Measurements from ENCODE around the gene ITK.

The ITK gene

DNA sequence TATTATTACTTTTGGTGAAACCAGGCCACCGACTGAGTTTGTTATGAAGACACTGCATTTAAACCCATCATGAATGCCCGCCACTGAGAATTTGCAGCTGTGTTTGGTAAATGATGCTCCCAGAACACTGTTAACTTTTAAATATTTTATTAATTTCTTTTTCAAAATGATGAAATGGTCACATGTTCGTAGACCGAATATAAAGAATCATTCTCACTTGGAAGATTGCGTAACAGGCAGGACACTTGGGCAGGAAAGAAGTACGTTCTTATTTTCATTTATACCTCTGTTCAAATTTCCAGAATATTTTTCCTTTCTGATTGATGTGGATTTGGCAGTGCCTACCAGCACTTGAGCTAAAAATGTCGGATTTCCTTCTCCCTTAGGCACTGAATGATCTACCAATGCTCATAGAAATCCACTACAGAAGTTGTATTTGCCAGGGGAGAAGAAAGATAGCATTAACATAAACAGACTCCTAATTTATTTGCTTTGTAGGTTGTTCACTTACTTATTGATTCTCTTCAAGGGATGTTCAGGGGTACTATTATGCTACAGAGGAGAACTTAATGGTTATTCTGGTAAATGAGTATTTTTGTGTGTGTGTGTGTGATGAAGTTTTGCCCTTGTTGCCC is 99.1 kb downstream of the ITK start:
- DNase-seq (ENCODE audit: low read depth in 2 of 2) = no peak

DNA sequence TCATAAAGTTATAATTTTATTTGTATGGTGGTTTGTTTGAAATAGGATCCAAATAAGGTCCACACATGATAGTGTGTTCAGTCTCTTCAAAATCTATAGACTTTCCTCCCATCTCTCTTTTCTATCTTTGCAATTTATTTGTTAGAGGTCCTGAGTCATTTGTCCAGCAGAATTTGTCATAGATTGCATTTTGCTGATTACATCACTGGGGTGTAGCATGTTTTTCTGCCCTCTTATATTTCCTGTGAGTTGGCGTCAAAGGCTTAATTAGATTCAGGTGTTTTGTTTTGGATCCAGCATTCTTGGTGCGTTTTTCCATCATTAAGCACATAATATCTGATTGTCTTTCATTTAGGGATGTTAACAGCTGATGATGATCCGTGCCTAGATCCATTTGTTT is 100.3 kb downstream of the ITK start:
- no peak for DNase-seq (ENCODE audit: low read depth in 2 of 2)

DNA sequence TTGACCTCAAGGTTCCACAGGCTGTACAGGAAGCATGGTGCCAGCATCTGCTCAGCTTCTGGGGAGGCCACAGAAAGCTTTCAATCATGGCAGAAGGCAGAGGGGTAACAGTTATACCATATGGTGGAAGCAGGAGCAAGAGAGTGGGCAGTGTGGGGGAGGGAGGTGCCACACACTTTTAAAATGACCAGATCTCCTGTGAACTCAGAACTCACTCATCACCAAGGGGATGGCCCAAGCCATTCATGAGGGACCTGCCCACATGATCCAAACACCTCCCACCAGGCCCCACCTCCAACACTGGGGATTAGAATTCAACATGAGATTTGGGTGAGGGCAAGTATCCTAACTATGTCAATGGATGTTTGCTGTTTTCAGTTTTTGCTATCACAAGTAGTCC is 101.5 kb downstream of the ITK start:
- no peak for DNase-seq (ENCODE audit: low read depth in 2 of 2)

DNA sequence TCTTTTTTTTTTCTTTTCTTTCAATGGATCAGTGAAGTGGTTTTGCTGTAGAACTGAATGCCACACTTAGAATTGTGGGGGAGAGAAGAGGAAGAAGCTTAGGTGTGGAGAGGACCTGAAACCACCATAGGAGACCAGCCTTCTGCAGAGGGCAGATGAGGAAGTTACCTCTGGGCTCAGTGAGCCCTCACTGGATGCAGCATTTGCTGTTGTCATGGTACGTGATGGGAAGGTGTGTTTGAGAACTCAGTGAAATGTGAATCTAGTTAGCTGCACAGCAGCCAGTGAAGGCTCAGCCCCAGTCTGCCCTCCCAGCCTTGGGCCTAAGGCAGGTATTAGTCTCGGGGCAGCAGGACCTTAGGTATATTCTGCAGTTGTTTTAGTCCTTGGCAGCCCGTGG is 102.8 kb downstream of the ITK start:
- no peak for DNase-seq (ENCODE audit: low read depth in 2 of 2)

DNA sequence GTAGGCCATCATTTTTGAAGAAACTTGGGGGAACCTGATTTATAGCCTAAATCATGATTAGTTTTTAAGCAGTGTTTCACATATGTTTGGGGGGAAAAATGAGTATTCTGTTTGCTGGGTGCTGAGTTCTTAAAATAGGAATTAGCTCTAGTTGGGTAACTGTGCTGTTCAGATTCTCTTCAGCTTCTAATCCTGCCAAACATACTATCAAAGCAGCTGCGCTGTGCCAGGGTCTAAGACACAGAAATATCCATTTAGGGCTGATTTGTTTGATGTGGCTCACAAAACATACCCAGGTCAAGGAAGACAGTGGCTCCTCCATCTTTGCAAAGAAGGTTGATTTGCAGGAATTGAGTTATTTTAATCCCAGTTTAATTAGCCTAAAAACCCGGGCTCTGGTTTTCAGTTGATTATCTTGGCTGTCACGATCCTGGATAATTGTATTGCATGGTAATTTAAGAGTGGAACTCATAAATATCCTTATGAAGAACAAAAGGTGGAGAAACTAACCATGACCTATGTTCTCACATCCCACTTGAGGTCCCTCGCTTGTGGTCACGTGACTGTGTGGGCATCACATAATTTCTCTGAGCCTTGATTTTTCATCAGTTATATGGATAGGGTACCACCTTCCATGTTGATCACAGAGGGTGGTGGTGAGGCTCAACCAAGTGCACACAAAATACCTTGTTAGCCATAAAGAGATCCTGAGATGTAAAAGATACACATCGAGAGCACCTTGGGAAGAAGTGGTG is 104.0 kb downstream of the ITK start:
- DNase-seq (ENCODE audit: low read depth in 2 of 2) = no peak

DNA sequence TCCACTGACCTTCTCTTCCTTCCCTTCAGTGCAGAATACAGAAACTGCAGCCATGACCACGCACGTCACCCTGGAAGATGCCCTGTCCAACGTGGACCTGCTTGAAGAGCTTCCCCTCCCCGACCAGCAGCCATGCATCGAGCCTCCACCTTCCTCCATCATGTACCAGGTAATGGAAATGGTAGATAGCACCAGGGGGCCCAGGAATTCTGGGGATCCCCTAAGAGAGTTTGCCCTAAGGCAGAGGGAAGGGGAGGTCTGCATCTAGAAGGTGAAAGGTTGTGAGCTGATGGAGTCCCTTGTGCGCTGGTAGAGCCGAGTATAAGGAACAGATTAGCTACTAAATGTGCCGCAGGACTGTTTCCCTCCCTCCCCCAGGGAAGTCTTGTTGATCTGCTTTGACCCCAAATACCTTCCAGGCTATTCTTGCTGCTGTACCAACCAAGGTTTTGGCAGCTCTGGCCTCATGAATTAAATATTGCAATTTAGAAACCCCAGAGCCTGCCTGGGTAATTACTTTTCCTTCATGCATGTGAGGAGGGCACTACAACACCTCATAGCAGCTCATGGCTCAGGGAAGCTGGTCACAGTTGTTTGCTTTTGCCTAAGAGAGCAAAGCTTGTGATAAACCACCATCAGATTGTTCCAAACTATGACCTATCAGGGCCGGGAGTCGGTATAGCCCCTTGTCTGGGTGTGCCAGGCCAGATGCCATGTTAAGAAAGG is 104.8 kb downstream of the ITK start:
- no peak for DNase-seq (ENCODE audit: low read depth in 2 of 2)

DNA sequence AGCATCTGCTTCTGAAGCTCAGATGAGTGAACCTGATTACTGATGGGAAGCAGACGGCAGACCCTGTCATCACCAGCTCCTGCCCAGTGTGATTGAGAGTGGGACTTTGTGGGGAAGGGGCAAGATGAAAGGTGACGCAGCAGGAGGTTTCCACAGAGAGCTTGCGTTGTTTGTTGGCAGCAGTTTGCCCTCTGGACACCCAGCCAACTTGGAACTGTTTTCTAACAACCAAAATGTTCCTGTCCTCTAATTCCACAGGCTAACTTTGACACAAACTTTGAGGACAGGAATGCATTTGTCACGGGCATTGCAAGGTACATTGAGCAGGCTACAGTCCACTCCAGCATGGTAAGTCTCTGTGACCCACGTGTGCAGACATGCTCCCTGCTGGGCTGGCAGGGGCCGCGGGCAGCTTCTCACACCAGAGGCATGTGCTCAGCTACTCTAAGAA is 106.1 kb downstream of the ITK start:
- DNase-seq (ENCODE audit: low read depth in 2 of 2) = no peak

DNA sequence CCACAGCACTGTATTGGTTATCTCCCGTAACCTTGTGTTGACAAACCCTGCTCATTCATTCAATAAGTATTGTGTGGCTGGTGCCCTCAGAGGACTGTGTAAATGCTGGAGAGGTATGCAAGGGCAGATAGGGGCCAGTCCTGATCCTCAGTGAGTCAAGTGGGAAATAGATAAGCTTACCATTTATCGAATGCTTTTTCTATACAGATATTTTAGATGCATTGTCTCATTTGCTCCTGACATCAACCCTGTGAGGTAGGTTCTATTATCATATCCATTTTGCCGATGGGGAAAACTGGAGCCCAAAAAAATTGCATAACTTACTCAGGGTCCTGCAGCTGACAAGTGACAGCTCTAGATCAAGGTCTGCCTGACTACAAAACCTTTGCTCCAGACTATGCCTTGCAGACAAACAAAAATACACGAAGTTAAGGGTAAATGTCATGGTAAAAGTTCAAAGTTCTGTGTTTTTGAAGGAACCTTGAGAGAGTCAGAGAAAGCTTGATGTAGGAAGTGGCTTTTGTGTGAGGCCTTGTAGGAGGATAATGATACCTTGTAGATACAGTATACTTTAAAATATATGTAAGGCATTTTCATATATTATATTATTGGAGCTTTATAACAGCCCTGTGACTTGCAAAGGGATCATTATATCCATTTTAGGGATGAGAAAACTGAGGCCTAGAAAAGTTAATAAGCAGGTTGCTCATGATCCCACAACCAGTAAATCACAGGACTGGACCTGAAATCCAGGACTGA is 107.9 kb downstream of the ITK start:
- no peak for DNase-seq (ENCODE audit: low read depth in 2 of 2)

DNA sequence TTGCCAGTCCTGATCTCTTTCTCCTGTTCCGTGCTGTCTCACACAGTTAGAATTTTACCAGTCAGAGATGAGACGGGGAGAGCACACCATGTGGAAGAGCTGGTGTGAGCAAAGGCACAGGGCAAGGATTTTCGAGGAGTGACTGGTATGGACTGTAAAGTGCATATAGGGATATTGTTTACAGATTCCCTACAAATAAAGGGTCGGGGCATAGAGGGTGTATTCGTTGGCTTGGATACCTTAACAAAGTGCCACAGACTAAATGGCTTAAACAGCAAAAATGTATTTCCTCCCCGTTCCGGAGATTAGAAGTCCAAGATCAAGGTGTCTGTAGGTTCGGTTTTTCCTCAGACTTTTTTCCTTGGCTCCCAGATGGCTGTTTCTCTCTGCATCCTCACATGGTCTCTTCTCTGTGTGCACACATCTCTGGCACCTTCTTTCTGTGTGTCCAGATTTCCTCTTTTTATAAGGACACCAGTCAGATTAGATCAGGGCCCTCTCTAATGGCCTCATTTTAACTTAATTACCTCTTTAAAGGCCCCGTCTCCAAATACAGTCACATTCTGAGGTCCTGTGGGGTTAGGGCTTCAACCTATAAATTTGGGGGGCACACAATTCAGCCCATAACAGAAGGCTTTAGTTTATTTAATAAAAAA is 108.7 kb downstream of the ITK start:
- no peak for DNase-seq (ENCODE audit: low read depth in 2 of 2)

DNA sequence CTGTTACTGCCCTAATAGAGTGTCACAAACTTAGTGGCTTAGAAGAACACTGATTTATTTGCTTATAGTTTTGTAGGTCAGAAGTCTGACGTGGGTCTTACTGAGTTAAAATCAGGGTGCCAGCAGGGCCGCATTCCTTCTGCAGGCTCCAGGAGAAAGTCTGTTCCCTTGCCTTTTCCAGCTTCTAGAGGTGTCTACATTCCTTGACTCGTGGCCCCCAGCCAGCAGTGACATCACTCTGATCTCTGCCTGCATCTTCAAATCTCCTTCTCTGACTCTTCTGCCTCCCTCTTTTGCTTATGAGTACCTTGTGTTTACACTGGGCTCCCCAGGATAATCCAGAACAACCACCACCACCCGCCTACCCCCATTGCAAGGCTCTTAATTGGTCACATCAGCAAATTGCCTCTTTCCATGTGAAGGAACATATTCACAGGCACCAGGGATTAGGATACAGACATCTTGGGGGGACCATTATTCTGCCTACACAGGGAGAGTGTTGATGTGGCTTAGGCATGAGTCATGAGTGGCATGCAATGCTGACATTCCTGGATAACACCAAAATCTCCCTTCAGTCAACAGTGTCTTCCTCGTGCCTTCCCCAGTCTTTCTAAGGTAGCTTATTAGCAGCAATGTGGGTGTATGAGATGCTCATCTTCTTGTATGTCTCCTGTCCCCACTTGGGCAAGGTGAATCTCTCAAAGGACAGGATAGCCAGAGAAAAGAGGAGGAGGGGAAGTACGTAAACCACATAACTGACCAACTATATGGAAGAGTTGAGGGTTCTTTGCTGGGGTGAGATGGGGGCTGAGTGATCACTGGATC is 109.7 kb downstream of the ITK start:
- DNase-seq (ENCODE audit: low read depth in 2 of 2) = no peak

DNA sequence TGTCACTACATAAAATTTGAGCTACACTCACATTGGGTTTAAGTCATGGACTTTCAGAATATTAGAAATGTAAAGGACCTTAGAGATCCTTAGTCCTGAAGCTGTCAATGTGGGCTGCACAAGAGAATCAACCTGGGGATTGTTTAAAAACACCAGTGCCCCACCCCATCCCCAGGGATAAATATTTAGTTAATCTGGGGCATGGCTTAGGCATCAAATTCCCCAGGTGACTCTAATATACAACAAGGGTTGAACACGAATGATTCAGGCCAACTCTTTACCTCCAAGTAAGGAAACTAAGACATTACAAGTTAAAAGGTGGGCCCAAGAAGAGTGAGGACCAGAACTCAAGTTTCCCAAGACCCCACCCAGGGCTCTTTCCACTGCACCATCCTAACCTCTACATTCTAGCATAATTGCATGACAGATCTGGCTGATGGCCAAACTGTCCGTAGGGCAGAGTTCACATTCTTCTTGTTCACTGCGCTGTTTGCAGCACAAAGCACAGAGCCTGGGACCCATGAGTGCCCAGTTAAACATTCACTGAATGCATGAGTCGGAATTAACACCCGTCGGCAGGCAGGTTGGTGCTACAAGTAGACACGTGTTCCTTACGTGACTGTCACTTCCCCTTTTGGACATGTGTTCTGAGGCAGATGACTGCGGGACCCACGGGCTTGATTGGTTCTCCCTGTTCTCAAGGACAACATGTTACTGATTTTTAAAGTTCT is 110.5 kb downstream of the ITK start:
- DNase-seq (ENCODE audit: low read depth in 2 of 2) = no peak

DNA sequence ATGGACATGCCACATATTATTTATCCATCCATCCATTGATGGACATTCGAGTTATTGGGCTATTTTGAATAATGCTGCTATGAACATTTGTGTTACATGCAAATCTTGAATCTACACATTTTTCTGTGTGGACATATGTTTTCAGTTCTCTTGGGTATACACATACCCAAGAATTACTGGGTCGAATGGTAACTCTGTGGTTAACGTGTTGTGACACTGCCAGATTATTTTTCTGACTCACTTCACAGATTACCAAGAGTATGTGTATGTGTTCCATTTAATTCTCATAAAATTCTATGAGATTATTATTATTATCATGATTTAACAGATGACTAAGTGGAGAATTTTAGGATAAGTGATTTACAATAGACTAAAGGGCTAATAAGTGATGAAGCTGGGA is 112.0 kb downstream of the ITK start:
- no peak for DNase-seq (ENCODE audit: low read depth in 2 of 2)

DNA sequence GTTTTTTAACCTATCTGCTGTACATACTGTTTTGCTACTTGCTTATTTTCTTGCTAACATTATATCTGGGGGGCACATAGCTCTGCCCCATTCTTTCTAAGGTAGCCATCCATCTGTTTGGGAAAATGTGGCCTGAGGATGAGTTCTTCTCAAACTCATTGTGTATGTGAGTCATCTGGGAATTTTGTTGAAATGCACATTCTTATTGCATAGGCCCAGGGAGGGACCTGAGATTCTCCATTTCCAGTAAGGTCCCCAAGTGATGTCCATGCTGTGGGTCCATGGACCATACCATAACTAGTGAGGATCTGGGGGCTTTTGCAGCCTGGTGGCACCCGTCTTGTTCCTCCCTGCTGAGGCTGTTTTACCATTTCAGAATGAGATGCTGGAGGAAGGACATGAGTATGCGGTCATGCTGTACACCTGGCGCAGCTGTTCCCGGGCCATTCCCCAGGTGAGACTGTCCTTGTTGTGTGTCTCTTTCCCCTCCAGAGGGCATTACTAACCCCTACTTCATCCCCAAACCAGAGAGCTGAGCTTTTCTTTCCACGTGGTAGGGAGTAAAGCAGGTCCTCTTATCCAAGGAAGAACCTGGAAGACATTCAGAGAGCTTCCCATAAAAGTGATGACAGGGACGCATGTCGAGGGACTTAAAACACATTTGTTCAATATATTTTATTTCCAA is 113.9 kb downstream of the ITK start:
- no peak for DNase-seq (ENCODE audit: low read depth in 2 of 2)

DNA sequence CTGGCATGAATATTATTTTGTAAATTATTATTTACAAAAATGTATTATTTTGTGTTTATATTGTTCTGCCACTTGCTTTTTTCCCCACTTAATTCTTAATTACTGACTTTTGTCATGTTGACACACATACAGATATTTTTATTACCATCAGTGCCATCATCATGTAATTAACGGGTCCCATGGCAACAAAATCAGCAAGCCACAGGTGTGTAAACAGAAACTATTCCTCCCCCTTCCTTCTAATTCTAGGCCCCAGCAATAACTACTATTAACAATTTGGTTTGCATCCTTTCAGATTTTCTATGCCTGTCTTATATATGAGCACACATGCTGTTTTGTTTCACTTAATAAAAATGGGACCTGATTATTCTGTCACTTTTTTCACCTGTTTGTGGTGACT is 114.6 kb downstream of the ITK start:
- no peak for DNase-seq (ENCODE audit: low read depth in 2 of 2)

DNA sequence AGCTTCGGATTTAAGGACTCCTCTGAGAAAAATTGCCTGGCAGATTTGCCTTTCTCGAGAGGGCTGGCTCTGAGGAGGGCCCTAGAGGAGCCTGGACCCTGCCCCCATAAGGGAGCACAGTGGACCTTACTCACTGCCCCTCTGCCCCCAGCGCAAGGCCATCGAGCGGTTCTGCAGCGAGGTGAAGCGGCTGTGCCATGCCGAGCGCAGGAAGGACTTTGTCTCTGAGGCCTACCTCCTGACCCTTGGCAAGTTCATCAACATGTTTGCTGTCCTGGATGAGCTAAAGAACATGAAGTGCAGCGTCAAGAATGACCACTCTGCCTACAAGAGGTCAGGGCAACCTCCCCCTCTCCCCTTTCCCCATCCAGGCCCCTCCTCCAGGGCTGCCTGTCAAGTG is 119.9 kb downstream of the ITK start:
- DNase-seq (ENCODE audit: low read depth in 2 of 2) = no peak

DNA sequence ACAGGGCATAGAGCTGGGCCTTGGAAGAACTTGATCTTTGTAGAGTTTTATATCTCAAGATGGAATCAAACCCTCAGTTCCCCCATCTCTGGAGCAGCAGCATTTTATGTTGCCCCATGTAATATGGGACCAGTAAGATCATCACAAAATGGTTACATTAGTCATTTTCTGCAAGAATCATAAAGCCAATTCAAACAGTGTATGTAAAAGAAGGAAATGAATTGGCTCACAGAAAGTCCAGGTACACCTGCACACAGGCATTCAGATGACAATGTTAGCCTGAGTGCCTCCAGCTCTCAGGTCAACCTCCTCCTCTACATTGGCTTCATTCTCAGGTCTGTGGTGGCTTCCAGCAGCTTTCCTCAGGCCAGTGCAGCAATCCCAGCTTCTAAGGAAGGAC is 120.4 kb downstream of the ITK start:
- no peak for DNase-seq (ENCODE audit: low read depth in 2 of 2)

DNA sequence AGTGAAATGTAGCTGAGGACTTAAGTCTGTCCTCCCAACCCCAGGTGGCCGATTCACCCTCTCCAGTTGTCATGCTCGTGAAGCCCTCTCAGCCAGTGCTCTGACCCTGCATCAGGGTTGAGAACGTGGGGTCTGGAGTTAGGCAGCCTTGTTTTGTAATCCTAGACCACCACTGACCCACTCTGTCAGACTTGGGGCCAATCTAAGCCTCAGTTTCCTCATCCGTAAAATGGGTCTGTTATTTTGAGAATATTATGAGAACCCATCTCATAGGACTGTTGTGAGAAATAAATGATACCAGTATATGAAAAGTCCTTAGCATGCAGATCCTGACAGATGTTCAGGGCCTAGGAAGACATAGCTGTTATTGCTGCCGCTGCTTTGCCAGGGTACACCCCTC is 122.4 kb downstream of the ITK start:
- no peak for DNase-seq (ENCODE audit: low read depth in 2 of 2)

DNA sequence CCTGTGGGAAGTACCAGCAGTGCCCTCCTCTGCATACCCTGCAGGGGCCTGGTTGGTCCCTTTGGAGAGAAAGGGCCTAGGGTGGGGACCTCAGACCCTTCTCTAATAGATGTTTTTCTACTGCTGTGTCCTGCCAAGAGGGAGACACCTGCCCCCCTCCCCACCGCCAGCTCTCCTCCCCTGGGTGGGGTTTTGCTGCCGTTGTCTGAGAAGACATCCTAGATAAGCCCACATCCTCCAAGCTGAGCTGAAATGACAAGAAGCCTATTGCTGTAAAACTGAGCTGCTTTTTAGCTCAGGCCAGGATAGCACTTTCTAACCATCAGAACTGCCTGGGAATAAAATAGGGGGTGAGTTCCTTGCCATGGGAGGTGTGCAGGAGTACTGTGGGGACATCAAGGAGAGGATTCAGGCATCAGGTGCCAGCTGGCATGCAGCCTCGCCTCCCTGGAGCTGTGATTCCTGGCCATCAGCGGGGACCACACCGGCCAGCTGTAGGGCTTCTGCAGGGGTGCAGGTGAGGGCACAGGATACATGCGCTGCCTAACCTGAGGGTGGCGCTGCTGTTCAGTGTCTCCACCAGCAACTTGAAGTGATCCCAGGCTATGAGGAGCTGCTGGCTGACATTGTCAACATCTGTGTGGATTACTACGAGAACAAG is 123.2 kb downstream of the ITK start:
- peak in 1 of 2 donors; percentile 42 for DNase-seq (ENCODE audit: low read depth in 2 of 2)
